KMS-11 (cell line): Measurements from ENCODE around the gene DDX24.

Experiments used
- H2AFZ ChIP-seq: fragments of 200-600 bp; sonication (generic); 2 replicates; pipeline ENCODE4 v1.6.1; 2016; ENCODE audit warnings: antibody characterized with exemption, mixed run types, low read depth
- H3K27ac ChIP-seq: fragments of 200-600 bp; sonication (generic); 2 replicates; pipeline ENCODE4 v1.6.1; 2016; ENCODE audit warnings: mild to moderate bottlenecking, mixed run types
- H3K27me3 ChIP-seq: fragments of 200-600 bp; sonication (generic); 2 replicates; pipeline ENCODE4 v1.6.1; 2017; ENCODE audit warnings: mild to moderate bottlenecking, low read depth, mixed run types, moderate library complexity; ENCODE audit not compliant: insufficient read depth
- H3K36me3 ChIP-seq: fragments of 200-600 bp; sonication (generic); 2 replicates; pipeline ENCODE4 v1.6.1; 2017; ENCODE audit warnings: mild to moderate bottlenecking, mixed run types; ENCODE audit not compliant: insufficient read depth
- H3K4me1 ChIP-seq: fragments of 200-600 bp; sonication (generic); 2 replicates; pipeline ENCODE4 v1.6.1; 2016; ENCODE audit warnings: mild to moderate bottlenecking, low read depth, mixed run types; ENCODE audit not compliant: poor library complexity, severe bottlenecking
- H3K4me2 ChIP-seq: fragments of 200-600 bp; sonication (generic); 2 replicates; pipeline ENCODE4 v1.7.0; 2016; ENCODE audit warnings: mild to moderate bottlenecking, mixed run types
- H3K4me3 ChIP-seq: fragments of 200-600 bp; sonication (generic); IDR thresholded peaks from 2 replicates; pipeline ENCODE4 v1.6.1; 2017; ENCODE audit warnings: low read depth, low read length, mixed read lengths; ENCODE audit not compliant: insufficient read depth
- H3K79me2 ChIP-seq: fragments of 200-600 bp; sonication (generic); 2 replicates; pipeline ENCODE4 v1.6.1; 2016; ENCODE audit warnings: low read depth, mixed run types; ENCODE audit not compliant: insufficient read depth
- H3K9ac ChIP-seq: fragments of 200-600 bp; sonication (generic); 2 replicates; pipeline ENCODE4 v1.6.1; 2016; ENCODE audit warnings: mild to moderate bottlenecking, mixed run types
- H4K20me1 ChIP-seq: fragments of 200-600 bp; sonication (generic); 2 replicates; pipeline ENCODE4 v1.6.1; 2016; ENCODE audit warnings: mild to moderate bottlenecking, mixed run types; ENCODE audit not compliant: insufficient read depth
- TF ChIP-seq, protein P1 (sequence below): fragments of 200-600 bp; sonication (generic); conservative IDR thresholded peaks from 2 replicates; pipeline ENCODE4 v1.6.1; 2017; ENCODE audit warnings: low read depth, mild to moderate bottlenecking, antibody characterized with exemption, low read length, moderate library complexity, mixed read lengths

Gene DDX24

DNA sequence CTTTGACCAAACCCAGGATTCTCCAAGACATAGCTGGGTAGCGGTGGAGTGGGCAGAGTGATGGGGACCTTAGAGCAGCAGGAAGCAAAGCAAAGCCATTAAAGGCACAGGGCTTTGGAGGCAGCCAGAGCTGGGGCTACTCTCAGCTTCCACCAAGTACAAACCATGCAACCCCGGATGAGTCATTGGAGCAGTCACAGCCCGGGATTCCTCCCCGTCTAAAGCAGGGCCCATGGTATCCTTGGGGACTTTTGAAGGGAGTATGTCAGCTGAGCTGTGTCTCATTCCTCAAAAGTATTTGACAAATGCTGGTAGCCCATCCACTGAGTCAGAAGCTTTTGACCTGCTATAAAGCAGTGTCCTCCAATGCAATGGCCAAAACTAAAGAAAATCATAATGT, 19.8 kb upstream of the DDX24 start:
- Histone ChIP-seq H3K9ac (no peak overlapping the region), H3K27me3 (no peaks in the 10 kb centered on the region), H3K79me2 (no peaks in the 10 kb centered on the region), H3K4me2 (no peak overlapping the region), H3K36me3 (no peaks in the 10 kb centered on the region), H3K4me3 (no peak overlapping the region), H2AFZ (no peak overlapping the region), H3K4me1 (no peaks in the 10 kb centered on the region), H4K20me1 (no peaks in the 10 kb centered on the region), H3K27ac (no peak overlapping the region)
- TF ChIP-seq, protein P1, sequence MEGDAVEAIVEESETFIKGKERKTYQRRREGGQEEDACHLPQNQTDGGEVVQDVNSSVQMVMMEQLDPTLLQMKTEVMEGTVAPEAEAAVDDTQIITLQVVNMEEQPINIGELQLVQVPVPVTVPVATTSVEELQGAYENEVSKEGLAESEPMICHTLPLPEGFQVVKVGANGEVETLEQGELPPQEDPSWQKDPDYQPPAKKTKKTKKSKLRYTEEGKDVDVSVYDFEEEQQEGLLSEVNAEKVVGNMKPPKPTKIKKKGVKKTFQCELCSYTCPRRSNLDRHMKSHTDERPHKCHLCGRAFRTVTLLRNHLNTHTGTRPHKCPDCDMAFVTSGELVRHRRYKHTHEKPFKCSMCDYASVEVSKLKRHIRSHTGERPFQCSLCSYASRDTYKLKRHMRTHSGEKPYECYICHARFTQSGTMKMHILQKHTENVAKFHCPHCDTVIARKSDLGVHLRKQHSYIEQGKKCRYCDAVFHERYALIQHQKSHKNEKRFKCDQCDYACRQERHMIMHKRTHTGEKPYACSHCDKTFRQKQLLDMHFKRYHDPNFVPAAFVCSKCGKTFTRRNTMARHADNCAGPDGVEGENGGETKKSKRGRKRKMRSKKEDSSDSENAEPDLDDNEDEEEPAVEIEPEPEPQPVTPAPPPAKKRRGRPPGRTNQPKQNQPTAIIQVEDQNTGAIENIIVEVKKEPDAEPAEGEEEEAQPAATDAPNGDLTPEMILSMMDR: no peak

DNA sequence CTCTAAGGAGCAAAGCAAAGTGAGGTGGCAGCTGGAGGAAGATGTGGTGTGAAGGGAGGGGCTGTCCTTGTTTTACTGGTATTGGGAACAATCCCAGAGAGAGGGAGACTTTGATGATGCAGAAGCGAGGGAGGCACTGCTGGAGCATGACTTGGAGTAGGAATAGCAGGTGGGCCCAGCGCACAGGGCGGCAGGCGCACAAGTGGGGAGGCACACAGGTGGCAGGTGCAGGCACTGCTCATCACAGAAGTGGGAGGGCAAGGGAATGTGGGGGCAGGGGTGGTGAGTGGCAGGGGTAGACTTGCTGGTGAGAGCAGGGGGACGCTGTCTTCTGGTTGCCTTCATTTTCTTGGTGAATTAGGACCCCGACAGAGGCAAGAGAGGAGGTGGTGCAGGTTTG, 18.0 kb upstream of the DDX24 start:
- Histone ChIP-seq H3K27ac (no peak overlapping the region), H4K20me1 (no peaks in the 10 kb centered on the region), H3K4me2 (no peak overlapping the region), H2AFZ (no peak overlapping the region), H3K4me3 (no peak overlapping the region), H3K79me2 (no peaks in the 10 kb centered on the region), H3K27me3 (no peaks in the 10 kb centered on the region), H3K9ac (no peak overlapping the region), H3K4me1 (no peaks in the 10 kb centered on the region), H3K36me3 (no peaks in the 10 kb centered on the region)
- TF ChIP-seq, protein P1: no peak

DNA sequence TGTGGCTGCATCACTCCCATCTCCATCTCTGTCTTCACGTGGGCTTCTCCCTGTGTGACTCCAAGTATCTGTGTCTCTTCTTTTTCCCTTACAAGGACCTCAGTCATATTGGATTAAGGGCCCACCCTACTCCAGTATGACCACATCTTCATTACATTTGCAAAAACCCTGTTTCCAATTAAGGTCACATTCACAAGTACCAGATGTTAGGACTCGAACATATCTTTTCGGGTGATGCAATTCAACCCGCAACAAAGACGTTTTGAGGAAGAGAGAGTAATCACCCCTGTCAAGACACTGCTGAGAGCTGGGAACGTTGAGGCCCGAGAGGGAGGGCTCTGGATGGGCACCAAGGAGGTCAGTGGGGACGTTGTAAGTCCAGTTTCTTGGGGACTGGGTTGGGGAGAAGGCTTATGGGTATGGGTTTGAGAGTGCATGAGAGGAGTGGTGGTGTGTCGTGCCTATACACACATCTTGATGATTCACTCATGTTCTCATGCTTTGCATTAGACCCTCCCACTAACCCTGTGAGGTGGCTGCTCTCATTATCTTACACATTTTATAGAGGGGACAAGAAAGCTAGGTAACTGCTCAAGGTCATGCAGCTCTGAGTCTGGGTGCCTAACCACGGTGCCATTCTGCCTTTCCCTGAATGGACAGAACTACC, 17.5 kb upstream of the DDX24 start:
- H3K9ac ChIP-seq: no peak overlapping the region
- no peaks in the 10 kb centered on the region for H4K20me1 ChIP-seq
- H3K4me3 ChIP-seq: no peak overlapping the region
- no peak overlapping the region for H3K27ac ChIP-seq
- TF ChIP-seq, protein P1: no peak
- H3K79me2 ChIP-seq: no peaks in the 10 kb centered on the region
- no peaks in the 10 kb centered on the region for H3K27me3 ChIP-seq
- no peak overlapping the region for H2AFZ ChIP-seq
- no peaks in the 10 kb centered on the region for H3K4me1 ChIP-seq
- no peaks in the 10 kb centered on the region for H3K36me3 ChIP-seq
- H3K4me2 ChIP-seq: no peak overlapping the region

DNA sequence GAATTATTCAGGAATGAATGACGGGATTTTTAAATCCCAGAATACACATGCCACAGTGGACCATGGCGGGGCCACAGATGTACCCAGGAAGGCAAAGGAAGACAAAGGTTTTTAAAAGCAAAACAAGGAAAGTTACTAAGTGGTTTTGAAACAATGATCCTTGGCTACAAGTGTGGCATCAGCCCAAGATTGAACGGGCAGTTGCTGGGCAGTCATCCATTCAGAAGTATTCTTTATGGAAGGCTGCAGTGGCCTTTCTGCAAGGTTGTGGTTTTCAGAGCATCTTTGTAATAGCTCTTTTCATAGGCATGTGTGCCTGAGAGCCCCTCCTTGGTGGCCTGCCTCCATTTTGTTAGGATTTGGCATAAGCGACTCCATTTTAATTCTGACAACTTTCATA, 16.1 kb upstream of the DDX24 start:
- no peaks in the 10 kb centered on the region for H3K4me1 ChIP-seq
- TF ChIP-seq, protein P1: no peak
- no peaks in the 10 kb centered on the region for H3K36me3 ChIP-seq
- no peak overlapping the region for H3K4me3 ChIP-seq
- no peak overlapping the region for H3K9ac ChIP-seq
- H3K27ac ChIP-seq: no peak overlapping the region
- no peaks in the 10 kb centered on the region for H4K20me1 ChIP-seq
- H3K4me2 ChIP-seq: no peak overlapping the region
- H3K27me3 ChIP-seq: no peaks in the 10 kb centered on the region
- H2AFZ ChIP-seq: no peak overlapping the region
- H3K79me2 ChIP-seq: no peaks in the 10 kb centered on the region
